IMR-90 (cell line): ENCODE data around the gene CYCS. TPM values are rescaled to one million over a fixed set of nuclear protein-coding genes. Genes with fewer than 3 reads are reported as not detected.

Experiments
- ATAC-seq: fragments of 200-7000 bp; cut with Tn5 transposase; 2 replicates; pipeline ENCODE4 v1.9.1; 2020; ENCODE audit warnings: low read depth, mild to moderate bottlenecking, moderate library complexity
- BruUV-seq: library from RNA; stranded (reverse); fragments of 400-500 nt; replicated peaks from 2 replicates; lab custom pipeline; 2021; lab: Mats Ljungman, UMichigan
- CTCF ChIA-PET: fragments of 300-600 bp; formaldehyde crosslinking; extraction: SDS; loops from one replicate; lab custom pipeline; 2021; ENCODE audit warnings: antibody characterized with exemption; lab: Yijun Ruan, JAX
- POLR2A ChIA-PET: fragments of 300-600 bp; sonication (Branson Sonifier 250); formaldehyde crosslinking; loops from one replicate; lab custom pipeline; 2022; ENCODE audit warnings: antibody characterized with exemption; ENCODE audit not compliant: unreplicated experiment; lab: Charles Lee
- DNase-seq: peaks from one replicate; pipeline ENCODE4 v3.0.0; 2013
- H2AFZ ChIP-seq: replicated peaks from 2 replicates; pipeline ENCODE3; 2013; ENCODE audit warnings: low read length, mild to moderate bottlenecking; ENCODE audit not compliant: poor library complexity
- H2AK5ac ChIP-seq: 2 replicates; pipeline ENCODE4 v1.6.1; 2013; ENCODE audit warnings: low read depth, low read length, inconsistent platforms
- H2AK9ac ChIP-seq: replicated peaks from 2 replicates; pipeline ENCODE3; 2013; ENCODE audit warnings: mild to moderate bottlenecking, low read depth, low read length, moderate library complexity; ENCODE audit not compliant: poor library complexity
- H2BK120ac ChIP-seq: 2 replicates; pipeline ENCODE4 v1.6.1; 2013; ENCODE audit warnings: low read depth, low read length, inconsistent platforms
- H2BK15ac ChIP-seq: 3 replicates; pipeline ENCODE4 v1.6.1; 2013; ENCODE audit warnings: low read depth, low read length, inconsistent platforms
- H2BK20ac ChIP-seq: 2 replicates; pipeline ENCODE4 v1.6.1; 2013; ENCODE audit warnings: low read depth, mild to moderate bottlenecking, inconsistent platforms, low read length, moderate library complexity
- H2BK5ac ChIP-seq: 2 replicates; pipeline ENCODE4 v1.6.1; 2013; ENCODE audit warnings: mild to moderate bottlenecking, low read depth, low read length, inconsistent platforms; ENCODE audit not compliant: poor library complexity, severe bottlenecking
- H3K14ac ChIP-seq: replicated peaks from 2 replicates; pipeline ENCODE4 v1.6.1; 2013; ENCODE audit warnings: low read depth, low read length, inconsistent platforms
- H3K18ac ChIP-seq: 2 replicates; pipeline ENCODE4 v1.6.1; 2013; ENCODE audit warnings: low read depth, low read length, control low read depth
- H3K23ac ChIP-seq: 2 replicates; pipeline ENCODE4 v1.6.1; 2013; ENCODE audit warnings: low read depth, low read length, inconsistent platforms
- H3K27ac ChIP-seq: 2 replicates; pipeline ENCODE4 v1.5.1; 2013; ENCODE audit warnings: mild to moderate bottlenecking, control low read depth, low read length; ENCODE audit not compliant: insufficient read depth
- H3K27me3 ChIP-seq: 2 replicates; pipeline ENCODE4 v1.6.1; 2013; ENCODE audit warnings: low read length; ENCODE audit not compliant: control insufficient read depth, insufficient read depth
- H3K36me3 ChIP-seq: 2 replicates; pipeline ENCODE4 v1.6.1; 2013; ENCODE audit warnings: low read length, mixed read lengths; ENCODE audit not compliant: control insufficient read depth, insufficient read depth
- H3K4ac ChIP-seq: 2 replicates; pipeline ENCODE4 v1.6.1; 2013; ENCODE audit warnings: low read depth, low read length, inconsistent platforms
- H3K4me1 ChIP-seq: 2 replicates; pipeline ENCODE4 v1.6.1; 2013; ENCODE audit warnings: low read length, mixed read lengths; ENCODE audit not compliant: control insufficient read depth, insufficient read depth
- H3K4me2 ChIP-seq: 2 replicates; pipeline ENCODE4 v1.6.1; 2013; ENCODE audit warnings: low read depth, mild to moderate bottlenecking, control low read depth, low read length, moderate library complexity
- H3K4me3 ChIP-seq: 2 replicates; pipeline ENCODE4 v1.5.1; 2013; ENCODE audit warnings: low read depth, mild to moderate bottlenecking, control low read depth, low read length, moderate library complexity; ENCODE audit not compliant: insufficient read depth
- H3K56ac ChIP-seq: 2 replicates; pipeline ENCODE4 v1.6.1; 2013; ENCODE audit warnings: low read length, inconsistent platforms; ENCODE audit not compliant: insufficient read depth; ENCODE audit errors: extremely low read depth
- H3K79me1 ChIP-seq, 2 experiments: 2 replicates each; pipeline ENCODE4 v1.6.1; 2013; ENCODE audit warnings: low read length in 2 of 2, inconsistent platforms in 1 of 2, low read depth in 1 of 2
- H3K9ac ChIP-seq: 2 replicates; pipeline ENCODE4 v1.6.1; 2013; ENCODE audit warnings: low read depth, low read length, control low read depth
- H3K9me1 ChIP-seq: 2 replicates; pipeline ENCODE4 v1.6.1; 2013; ENCODE audit warnings: low read length, inconsistent platforms; ENCODE audit not compliant: insufficient read depth
- H3K9me3 ChIP-seq: 2 replicates; pipeline ENCODE4 v1.6.1; 2013; ENCODE audit warnings: low read length; ENCODE audit not compliant: control insufficient read depth, insufficient read depth
- H4K20me1 ChIP-seq: 2 replicates; pipeline ENCODE4 v1.6.1; 2013; ENCODE audit warnings: low read length, inconsistent platforms; ENCODE audit not compliant: insufficient read depth
- H4K5ac ChIP-seq: 2 replicates; pipeline ENCODE4 v1.6.1; 2013; ENCODE audit warnings: mild to moderate bottlenecking, low read depth, low read length, control low read depth
- H4K8ac ChIP-seq, 2 experiments: 2 replicates each; pipeline ENCODE4 v1.6.1; 2013; ENCODE audit warnings: low read depth in 2 of 2, low read length in 2 of 2, control low read depth in 1 of 2, inconsistent platforms in 1 of 2
- H4K91ac ChIP-seq: 2 replicates; pipeline ENCODE4 v1.6.1; 2013; ENCODE audit warnings: low read depth, low read length, inconsistent platforms; ENCODE audit not compliant: insufficient read depth
- CEBPB ChIP-seq: IDR thresholded peaks from 2 replicates; pipeline ENCODE4 v1.6.1; 2012; ENCODE audit warnings: low read depth, low read length, improper control_type of control experiment
- CHD1 ChIP-seq: IDR thresholded peaks from 2 replicates; pipeline ENCODE4 v1.6.1; 2012; ENCODE audit warnings: low read depth, low read length, improper control_type of control experiment
- CTCF ChIP-seq: conservative IDR thresholded peaks from 2 replicates; pipeline ENCODE4 v1.5.1; 2012; ENCODE audit warnings: mild to moderate bottlenecking, low read depth, low read length, improper control_type of control experiment
- ELK1 ChIP-seq: fragments of 150-350 bp; IDR thresholded peaks from 2 replicates; pipeline ENCODE4 v1.6.1; 2016; ENCODE audit warnings: low read depth, mild to moderate bottlenecking, low read length, moderate library complexity, borderline replicate concordance
- FOS ChIP-seq: fragments of 150-350 bp; IDR thresholded peaks from 2 replicates; pipeline ENCODE4 v1.6.1; 2016; ENCODE audit warnings: low read depth, low read length
- MAZ ChIP-seq: IDR thresholded peaks from 2 replicates; pipeline ENCODE4 v1.6.1; 2012; ENCODE audit warnings: low read depth, mild to moderate bottlenecking, low read length, improper control_type of control experiment, moderate library complexity, borderline replicate concordance
- MXI1 ChIP-seq: IDR thresholded peaks from 2 replicates; pipeline ENCODE4 v1.6.1; 2012; ENCODE audit warnings: low read depth, mild to moderate bottlenecking, low read length, moderate library complexity, borderline replicate concordance
- POLR2A ChIP-seq: IDR thresholded peaks from 2 replicates; pipeline ENCODE4 v1.6.1; 2012; ENCODE audit warnings: mild to moderate bottlenecking, low read depth, low read length
- RAD21 ChIP-seq: IDR thresholded peaks from 2 replicates; pipeline ENCODE4 v1.6.1; 2012; ENCODE audit warnings: low read length, improper control_type of control experiment
- RCOR1 ChIP-seq: IDR thresholded peaks from 2 replicates; pipeline ENCODE4 v1.6.1; 2012; ENCODE audit warnings: mild to moderate bottlenecking, low read length, improper control_type of control experiment; ENCODE audit not compliant: insufficient replicate concordance
- USF2 ChIP-seq: fragments of 150-350 bp; IDR thresholded peaks from 2 replicates; pipeline ENCODE4 v1.6.1; 2017; ENCODE audit warnings: mild to moderate bottlenecking, antibody characterized with exemption, low read length, low read depth
- WGBS, 2 experiments: methylation state at CpG; one replicate each; pipeline versions ENCODE4 v1.1.5 to v1.1.7; 2013; ENCODE audit warnings: missing lambda C conversion rate in 2 of 2; ENCODE audit not compliant: insufficient read length in 1 of 2; ENCODE audit errors: extremely low coverage in 2 of 2; 5-methylcytosine and 5-hydroxymethylcytosine counted together
- dilution Hi-C: fragments of 300-500 bp; cut with HindIII; formaldehyde crosslinking; loops from one replicate; pipeline ENCODE4 v1.14.3; 2018; ENCODE audit warnings: low sequenced_read_pairs; ENCODE audit not compliant: unreplicated experiment
- in situ Hi-C: fragments of 300-500 bp; cut with MboI; formaldehyde crosslinking; loops from 3 replicates; pipeline ENCODE4 v1.14.3; 2019; ENCODE audit warnings: low sequenced_read_pairs, inconsistent platforms, mixed read lengths
- intact Hi-C: fragments of 100-400 bp; cut with micrococcal nuclease; formaldehyde crosslinking; loops from 2 replicates; pipeline ENCODE4 v1.10.0; 2022
- polyA plus RNA-seq, 3 experiments: library from polyadenylated mRNA; depleted of rRNA; stranded (reverse); fragments of >200 nt; gene quantifications; 2 replicates each; pipeline ENCODE4 v1.2.3, GENCODE V29; 2012; ENCODE audit warnings: low replicate concordance in 1 of 3
- total RNA-seq: library from RNA; depleted of rRNA; stranded (reverse); fragments of >200 nt; gene quantifications from 2 replicates; pipeline ENCODE4 v1.2.3, GENCODE V29; 2012

Gene CYCS
- total and polyA plus RNA-seq, 2 of the 4 experiments (the other 2 are of a cell fraction), result 22.9 to 59.0 TPM

- H3K9me1 ChIP-seq, result no peaks in the 10 kb centered on the region
- H3K4me1 ChIP-seq, result peaks cover 5% of the 10 kb centered on the region
- no peak overlapping the region for H3K4me3 ChIP-seq
- no peak overlapping the region for H3K4me2 ChIP-seq
- no peaks in the 10 kb centered on the region for H3K36me3 ChIP-seq
- no peaks in the 10 kb centered on the region for H3K27me3 ChIP-seq
- DNase-seq (no peak), ATAC-seq (no peak)
- dilution Hi-C loops (no loop called here), intact Hi-C loops (no loop called here), in situ Hi-C loops (loop anchor here (10.0 to 25.0 kb wide), 2 partner anchors 534 to 1572 kb away; partner anchors contain the start of genes PALS2 and TRA2A)
- H3K9me3 ChIP-seq, result no peaks in the 10 kb centered on the region
- no peak overlapping the region for H2AK5ac ChIP-seq
- H4K8ac ChIP-seq, result no peak overlapping the region
- no peak overlapping the region for H3K4ac ChIP-seq
- no peaks in the 10 kb centered on the region for H3K79me1 ChIP-seq
- H3K56ac ChIP-seq, result no peak overlapping the region
- no peak overlapping the region for H2BK120ac ChIP-seq
- H4K91ac ChIP-seq, result no peak overlapping the region
- ChIA-PET CTCF (no interaction called here), POLR2A (interaction anchor here (0.6 kb wide), 1 partner anchor 13 kb away, joined by 6 read pairs; no protein-coding TSS in a partner anchor)
- no CpG with 5 or more reads among the region's 3 CpGs for WGBS, 2 experiments
- H3K18ac ChIP-seq, result no peak overlapping the region
- no peak overlapping the region for H4K5ac ChIP-seq
- no peak overlapping the region for H2BK5ac ChIP-seq
- H4K20me1 ChIP-seq, result no peaks in the 10 kb centered on the region
- BruUV-seq, result no TSS peak
- H2AK9ac ChIP-seq, result no peak overlapping the region
- no peak overlapping the region for H3K14ac ChIP-seq
- no peak overlapping the region for H2BK20ac ChIP-seq
- H2BK15ac ChIP-seq, result no peak overlapping the region
- no peak overlapping the region for H2AFZ ChIP-seq
- no peak overlapping the region for H3K27ac ChIP-seq
- no peak overlapping the region for H3K9ac ChIP-seq
- TF ChIP-seq CEBPB, result no peak
- no peak for TF ChIP-seq CHD1
- TF ChIP-seq POLR2A, result no peak
- TF ChIP-seq MAZ, result no peak
- no peak for TF ChIP-seq RCOR1
- no peak for TF ChIP-seq FOS
- no peak for TF ChIP-seq RAD21
- TF ChIP-seq USF2, result no peak
- TF ChIP-seq MXI1, result no peak
- TF ChIP-seq ELK1, result no peak
- TF ChIP-seq CTCF, result no peak
- no peak overlapping the region for H3K23ac ChIP-seq
These were observed 15.8 kb downstream of the CYCS start for GRCh38 chr7:25109276-25109675.
